ENCODE measurements around the gene RABL3. TPM values are rescaled to one million over a fixed set of nuclear protein-coding genes. Genes with fewer than 3 reads are reported as not detected.

The RABL3 gene
- total RNA-seq, 1 donor from 2014 or later, result 12.6 TPM

GRCh38 chr3:120673116-120673515, 69.2 kb downstream of the RABL3 start:
- no peaks in the 10 kb centered on the region for H3K36me3 Mint-ChIP-seq (ENCODE audit: unreplicated experiment)
- no peak overlapping the region for H3K27ac Mint-ChIP-seq (ENCODE audit: unreplicated experiment)
- H3K9me3 Mint-ChIP-seq (ENCODE audit: unreplicated experiment), result no peaks in the 10 kb centered on the region
- no peak for TF ChIP-seq CTCF (IDR thresholded peaks at IDR 0.05; ENCODE audit: partially characterized antibody, unreplicated experiment)
- no peak overlapping the region for H3K4me3 Mint-ChIP-seq (ENCODE audit: unreplicated experiment)
- H3K27me3 Mint-ChIP-seq (ENCODE audit: unreplicated experiment), result no peaks in the 10 kb centered on the region
- no peak for DNase-seq
- H3K4me1 Mint-ChIP-seq (ENCODE audit: low read depth, unreplicated experiment), result peaks cover 1% of the 10 kb centered on the region

GRCh38 chr3:120670576-120670975, 71.7 kb downstream of the RABL3 start:
- TF ChIP-seq CTCF (IDR thresholded peaks at IDR 0.05; ENCODE audit: partially characterized antibody, unreplicated experiment), result no peak
- Mint-ChIP-seq H3K27ac (ENCODE audit: unreplicated experiment) (no peak overlapping the region), H3K4me3 (ENCODE audit: unreplicated experiment) (no peak overlapping the region), H3K36me3 (ENCODE audit: unreplicated experiment) (no peaks in the 10 kb centered on the region), H3K9me3 (ENCODE audit: unreplicated experiment) (no peaks in the 10 kb centered on the region), H3K4me1 (ENCODE audit: low read depth, unreplicated experiment) (no peaks in the 10 kb centered on the region), H3K27me3 (ENCODE audit: unreplicated experiment) (no peaks in the 10 kb centered on the region)
- DNase-seq, result no peak

- Mint-ChIP-seq H3K9me3 (ENCODE audit: unreplicated experiment) (peaks cover 2% of the 10 kb centered on the region), H3K27ac (ENCODE audit: unreplicated experiment) (no peak overlapping the region), H3K27me3 (ENCODE audit: unreplicated experiment) (no peaks in the 10 kb centered on the region), H3K4me3 (ENCODE audit: unreplicated experiment) (no peak overlapping the region), H3K4me1 (ENCODE audit: low read depth, unreplicated experiment) (no peaks in the 10 kb centered on the region), H3K36me3 (ENCODE audit: unreplicated experiment) (peaks cover 4% of the 10 kb centered on the region)
- no peak for TF ChIP-seq CTCF (IDR thresholded peaks at IDR 0.05; ENCODE audit: partially characterized antibody, unreplicated experiment)
- no peak for DNase-seq
These were observed 77.4 kb downstream of the RABL3 start for GRCh38 chr3:120664926-120665325.

- H3K36me3 Mint-ChIP-seq (ENCODE audit: unreplicated experiment), result peaks cover 18% of the 10 kb centered on the region
- H3K4me1 Mint-ChIP-seq (ENCODE audit: low read depth, unreplicated experiment), result no peaks in the 10 kb centered on the region
- no peak for TF ChIP-seq CTCF (IDR thresholded peaks at IDR 0.05; ENCODE audit: partially characterized antibody, unreplicated experiment)
- H3K9me3 Mint-ChIP-seq (ENCODE audit: unreplicated experiment), result peaks cover 6% of the 10 kb centered on the region
- no peak overlapping the region for H3K4me3 Mint-ChIP-seq (ENCODE audit: unreplicated experiment)
- H3K27ac Mint-ChIP-seq (ENCODE audit: unreplicated experiment), result no peak overlapping the region
- DNase-seq, result no peak
- no peaks in the 10 kb centered on the region for H3K27me3 Mint-ChIP-seq (ENCODE audit: unreplicated experiment)
These were observed 80.4 kb downstream of the RABL3 start for GRCh38 chr3:120661945-120662344.

- no peaks in the 10 kb centered on the region for H3K4me1 Mint-ChIP-seq (ENCODE audit: low read depth, unreplicated experiment)
These were observed 81.0 kb downstream of the RABL3 start for GRCh38 chr3:120661106-120661905.

More at GRCh38 chr3:120661106-120661905, 81.0 kb downstream of the RABL3 start:
- Mint-ChIP-seq H3K27ac (ENCODE audit: unreplicated experiment) (no peak overlapping the region), H3K36me3 (ENCODE audit: unreplicated experiment) (peaks cover 18% of the 10 kb centered on the region), H3K27me3 (ENCODE audit: unreplicated experiment) (no peaks in the 10 kb centered on the region), H3K4me3 (ENCODE audit: unreplicated experiment) (no peak overlapping the region), H3K9me3 (ENCODE audit: unreplicated experiment) (peaks cover 6% of the 10 kb centered on the region)
- DNase-seq, result no peak
- TF ChIP-seq CTCF (IDR thresholded peaks at IDR 0.05; ENCODE audit: partially characterized antibody, unreplicated experiment), result no peak
